ENCODE measurements around the gene SRP68. TPM values are rescaled to one million over a fixed set of nuclear protein-coding genes. Genes with fewer than 3 reads are reported as not detected.

SRP68 gene
- total RNA-seq, 2 donors from 2014 or later, result 65.1 to 78.0 TPM

DNA sequence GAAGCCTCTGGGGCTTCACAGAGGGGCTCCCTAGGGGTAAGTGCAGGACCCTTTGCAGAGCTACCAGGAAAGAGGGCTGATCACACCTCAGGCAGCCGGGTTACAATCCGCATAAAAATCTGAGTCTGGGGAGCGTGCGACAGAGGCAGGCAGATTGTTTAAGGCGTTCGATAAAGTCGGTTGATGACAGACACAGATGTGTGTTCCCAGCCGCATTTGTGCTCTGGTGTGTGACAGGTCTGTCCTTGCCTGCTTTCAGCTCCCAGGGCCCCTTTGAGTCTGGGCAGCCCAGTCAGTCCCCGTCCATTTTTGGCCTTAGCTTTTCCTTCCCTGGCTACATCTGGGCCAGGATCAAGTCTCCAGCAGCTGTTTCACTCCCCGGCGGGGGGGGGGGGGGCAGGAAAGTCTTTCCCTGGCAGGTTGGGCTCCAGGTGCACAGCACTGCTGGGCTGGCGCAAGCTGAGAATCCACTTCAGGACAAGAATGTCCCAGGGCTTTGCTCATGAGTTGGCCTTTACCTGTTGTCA lies 5.3 kb upstream of the SRP68 start:
- no peak for TF ChIP-seq CTCF (IDR thresholded peaks at IDR 0.05)
- no peak overlapping the region for H3K9ac ChIP-seq (ENCODE audit: low read depth in 2 of 2, low read length in 2 of 2)
- no peaks in the 10 kb centered on the region for H3K9me3 ChIP-seq
- H3K4me3 ChIP-seq, result no peak overlapping the region
- DNase-seq, result no peak
- intact Hi-C loops (cut with DNase I), result loop anchor here (10.0 kb wide), 1 partner anchor 63 kb away; no protein-coding TSS in a partner anchor
- peaks cover 28% of the 10 kb centered on the region for H3K4me1 ChIP-seq
- H3K36me3 ChIP-seq, result no peaks in the 10 kb centered on the region
- no peak overlapping the region for H3K27ac ChIP-seq
- H3K27me3 ChIP-seq, result peaks cover 64% of the 10 kb centered on the region

DNA sequence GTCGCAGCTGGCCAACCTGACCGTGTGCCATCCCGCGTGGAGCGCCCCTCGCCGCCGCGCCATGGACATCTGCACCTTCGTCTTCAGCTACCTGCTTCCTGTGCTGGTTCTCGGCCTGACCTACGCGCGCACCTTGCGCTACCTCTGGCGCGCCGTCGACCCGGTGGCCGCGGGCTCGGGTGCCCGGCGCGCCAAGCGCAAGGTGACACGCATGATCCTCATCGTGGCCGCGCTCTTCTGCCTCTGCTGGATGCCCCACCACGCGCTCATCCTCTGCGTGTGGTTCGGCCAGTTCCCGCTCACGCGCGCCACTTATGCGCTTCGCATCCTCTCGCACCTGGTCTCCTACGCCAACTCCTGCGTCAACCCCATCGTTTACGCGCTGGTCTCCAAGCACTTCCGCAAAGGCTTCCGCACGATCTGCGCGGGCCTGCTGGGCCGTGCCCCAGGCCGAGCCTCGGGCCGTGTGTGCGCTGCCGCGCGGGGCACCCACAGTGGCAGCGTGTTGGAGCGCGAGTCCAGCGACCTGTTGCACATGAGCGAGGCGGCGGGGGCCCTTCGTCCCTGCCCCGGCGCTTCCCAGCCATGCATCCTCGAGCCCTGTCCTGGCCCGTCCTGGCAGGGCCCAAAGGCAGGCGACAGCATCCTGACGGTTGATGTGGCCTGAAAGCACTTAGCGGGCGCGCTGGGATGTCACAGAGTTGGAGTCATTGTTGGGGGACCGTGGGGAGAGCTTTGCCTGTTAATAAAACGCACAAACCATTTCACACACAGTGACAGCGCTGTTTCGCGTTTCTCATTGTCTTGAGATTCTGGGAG lies 4.7 kb upstream of the SRP68 start:
- Histone ChIP-seq H3K27me3 (peaks cover 64% of the 10 kb centered on the region), H3K9ac (ENCODE audit: low read depth in 2 of 2, low read length in 2 of 2) (no peak overlapping the region), H3K36me3 (no peaks in the 10 kb centered on the region), H3K27ac (no peak overlapping the region), H3K4me1 (peaks cover 28% of the 10 kb centered on the region), H3K9me3 (no peaks in the 10 kb centered on the region), H3K4me3 (no peak overlapping the region)
- DNase-seq, result no peak
- intact Hi-C loops (cut with DNase I), result loop anchor here (10.0 kb wide), 1 partner anchor 62 kb away; no protein-coding TSS in a partner anchor
- no peak for TF ChIP-seq CTCF (IDR thresholded peaks at IDR 0.05)

DNA sequence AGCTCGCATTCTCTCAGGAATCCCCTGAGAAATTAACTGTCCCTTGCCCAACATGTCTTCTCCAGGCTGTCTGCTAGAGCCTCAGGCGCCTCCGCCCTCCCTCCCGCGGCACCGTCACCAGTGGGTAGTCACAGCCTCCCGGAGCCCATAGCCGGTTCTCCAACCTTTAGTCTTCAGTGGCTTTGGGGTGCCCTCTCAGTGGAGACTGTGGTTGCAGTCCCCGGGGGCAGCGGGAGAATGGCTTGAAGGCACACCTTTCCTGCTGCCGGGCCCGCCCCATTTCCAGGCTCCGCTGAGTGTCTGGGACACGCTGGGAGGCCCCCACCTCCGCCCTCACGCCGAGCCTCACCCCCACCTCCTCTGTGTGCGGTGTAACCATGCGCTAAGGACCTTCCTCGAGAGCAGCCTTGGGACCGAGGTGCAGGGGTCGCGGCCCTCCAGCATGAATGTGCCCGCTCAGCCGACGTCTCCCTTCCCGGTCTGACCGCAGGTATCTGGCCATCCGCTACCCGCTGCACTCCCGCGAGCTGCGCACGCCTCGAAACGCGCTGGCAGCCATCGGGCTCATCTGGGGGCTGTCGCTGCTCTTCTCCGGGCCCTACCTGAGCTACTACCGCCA lies 3.9 kb upstream of the SRP68 start:
- Histone ChIP-seq H3K27ac (no peak overlapping the region), H3K9me3 (no peaks in the 10 kb centered on the region), H3K27me3 (peaks cover 64% of the 10 kb centered on the region), H3K4me3 (no peak overlapping the region), H3K36me3 (no peaks in the 10 kb centered on the region), H3K4me1 (peaks cover 28% of the 10 kb centered on the region), H3K9ac (ENCODE audit: low read depth in 2 of 2, low read length in 2 of 2) (no peak overlapping the region)
- TF ChIP-seq CTCF (IDR thresholded peaks at IDR 0.05), result no peak
- intact Hi-C loops (cut with DNase I), result loop anchor here (10.0 kb wide), 1 partner anchor 61 kb away; no protein-coding TSS in a partner anchor
- DNase-seq, result no peak

DNA sequence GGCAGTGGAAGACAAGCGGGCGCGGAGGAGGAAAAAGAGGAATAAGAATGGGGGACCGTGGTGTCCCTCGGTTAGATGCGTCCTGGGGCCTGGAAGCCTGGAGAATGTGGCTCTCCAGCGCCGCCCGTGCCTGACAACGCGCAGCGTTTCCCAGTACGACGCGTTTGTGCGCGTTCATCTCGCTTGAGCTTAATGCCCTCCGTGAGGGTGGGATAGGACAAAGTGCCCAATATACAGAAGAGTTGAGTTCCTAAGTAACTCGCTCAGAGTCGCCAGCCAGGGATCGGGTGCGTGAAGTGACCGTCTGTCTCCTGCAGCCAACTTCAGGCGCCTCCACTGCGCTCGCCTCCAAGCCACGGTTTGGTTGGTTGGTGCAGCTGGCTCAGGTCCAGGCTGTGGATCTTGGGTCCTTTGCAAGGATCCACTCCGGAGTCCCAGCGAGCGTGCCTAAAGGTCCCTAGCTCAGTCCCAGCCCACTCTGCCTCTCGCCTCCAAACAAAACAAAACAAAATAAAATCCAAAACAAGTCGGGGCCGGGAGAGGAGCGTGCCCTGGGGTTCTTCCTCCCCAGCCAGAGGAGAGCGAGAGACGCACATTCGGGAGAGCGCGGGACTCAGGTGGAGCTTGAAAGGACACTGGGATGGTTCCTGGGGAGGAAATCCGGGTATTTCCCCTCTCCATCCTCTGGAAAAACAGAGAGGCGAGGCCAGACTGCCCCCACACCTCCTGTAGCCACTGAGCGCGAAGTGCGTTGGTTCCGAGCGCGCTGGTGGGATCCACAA lies 3.2 kb upstream of the SRP68 start:
- no peak for DNase-seq
- Histone ChIP-seq H3K4me1 (peaks cover 28% of the 10 kb centered on the region), H3K4me3 (no peak overlapping the region), H3K27me3 (peaks cover 64% of the 10 kb centered on the region), H3K27ac (no peak overlapping the region), H3K9ac (ENCODE audit: low read depth in 2 of 2, low read length in 2 of 2) (no peak overlapping the region), H3K9me3 (no peaks in the 10 kb centered on the region), H3K36me3 (no peaks in the 10 kb centered on the region)
- intact Hi-C loops (cut with DNase I), result loop anchor here (10.0 kb wide), 1 partner anchor 61 kb away; no protein-coding TSS in a partner anchor
- TF ChIP-seq CTCF (IDR thresholded peaks at IDR 0.05), result no peak

All from colonic mucosa (tissue), 4 donors.